GM18858 (cell line): Measurements from ENCODE around the gene MMP24OS.
"Not testable (repeated sequence)": the region's sequence is repeated elsewhere in the genome, so short reads cannot be mapped to it uniquely, and the experiment has no call there.

Experiments used
- ATAC-seq: cut with Tn5 transposase; IDR thresholded peaks from one replicate; pipeline ENCODE4 v1.9.1; 2021; ENCODE audit not compliant: unreplicated experiment

MMP24OS gene

GRCh38 chr20:35252598-35252997, 25.3 kb downstream of the MMP24OS start:
- ATAC-seq: not testable (repeated sequence)

GRCh38 chr20:35252037-35252461, 25.9 kb downstream of the MMP24OS start:
- ATAC-seq: peak; percentile 40

GRCh38 chr20:35251613-35251940, 26.3 kb downstream of the MMP24OS start:
- no peak for ATAC-seq

- no peak for ATAC-seq
Observed at GRCh38 chr20:35248641-35249475, 29.1 kb downstream of the MMP24OS start.

- ATAC-seq: no peak
Observed at GRCh38 chr20:35246723-35247122, 31.2 kb downstream of the MMP24OS start.

GRCh38 chr20:35243986-35244385, 33.9 kb downstream of the MMP24OS start:
- no peak for ATAC-seq

GRCh38 chr20:35243317-35243716, 34.6 kb downstream of the MMP24OS start:
- no peak for ATAC-seq

GRCh38 chr20:35240811-35241293, 37.1 kb downstream of the MMP24OS start:
- ATAC-seq: no peak

- ATAC-seq: no peak
Observed at GRCh38 chr20:35240083-35240810, 37.7 kb downstream of the MMP24OS start.

GRCh38 chr20:35238735-35239134, 39.2 kb downstream of the MMP24OS start:
- no peak for ATAC-seq

- ATAC-seq: no peak
Observed at GRCh38 chr20:35238170-35238569, 39.8 kb downstream of the MMP24OS start.

- ATAC-seq: no peak
Observed at GRCh38 chr20:35237486-35237885, 40.4 kb downstream of the MMP24OS start.

- no peak for ATAC-seq
Observed at GRCh38 chr20:35235881-35236280, 42.0 kb downstream of the MMP24OS start.

GRCh38 chr20:35232575-35232974, 45.3 kb downstream of the MMP24OS start:
- ATAC-seq: no peak

GRCh38 chr20:35226884-35227681, 50.8 kb downstream of the MMP24OS start:
- no peak for ATAC-seq
